Prostate gland (tissue), 2 donors: Measurements from ENCODE around the gene SPPL3. TPM values are rescaled to one million over a fixed set of nuclear protein-coding genes. Genes with fewer than 3 reads are reported as not detected.

Source experiments
- DNase-seq: peaks from one replicate; pipeline ENCODE4 v3.0.0-alpha.2; 2019; ENCODE audit warnings: low spot score
- H3K27ac ChIP-seq, 2 donors: fragments of 200-600 bp; sonication (generic); 2 replicates each; pipeline ENCODE4 v1.5.1; 2017 to 2019
- H3K27me3 ChIP-seq: fragments of 200-600 bp; sonication (generic); replicated peaks from 2 replicates; pipeline ENCODE4 v1.5.1; 2019; ENCODE audit not compliant: insufficient read depth
- H3K36me3 ChIP-seq, 2 donors: fragments of 200-600 bp; sonication (generic); 1 replicate in 1 of 2; 2 replicates in 1 of 2; pipeline versions ENCODE4 v1.5.1 to v1.8.1; 2017 to 2019
- H3K4me1 ChIP-seq: fragments of 200-600 bp; sonication (generic); replicated peaks from 2 replicates; pipeline ENCODE4 v1.5.1; 2019
- H3K4me3 ChIP-seq, 2 donors: fragments of 200-600 bp; sonication (generic); 2 replicates each; pipeline ENCODE4 v1.5.1; 2017 to 2019
- H3K9me3 ChIP-seq: fragments of 200-600 bp; sonication (generic); 2 replicates; pipeline ENCODE4 v1.5.1; 2017
- POLR2A ChIP-seq: fragments of 450-650 bp; IDR thresholded peaks from one replicate; pipeline ENCODE4 v1.6.1; 2016; ENCODE audit warnings: antibody characterized with exemption, mild to moderate bottlenecking
- POLR2AphosphoS5 ChIP-seq: sonication (generic); formaldehyde crosslinking; IDR thresholded peaks from one replicate; pipeline ENCODE4 v1.6.1; 2017; ENCODE audit warnings: antibody characterized with exemption
- WGBS: methylation state at CpG from one replicate; pipeline ENCODE4 v1.1.5; 2018; 5-methylcytosine and 5-hydroxymethylcytosine counted together
- intact Hi-C: fragments of 100-400 bp; cut with DNase I; formaldehyde crosslinking; loops from one replicate; pipeline ENCODE4 v1.14.2; 2022
- total RNA-seq, 2 donors: library from RNA; depleted of rRNA; stranded (reverse); fragments of >200 nt; gene quantifications; one replicate each; pipeline ENCODE4 v1.1.0, GENCODE V29; 2016
- TF ChIP-seq, protein P1 (sequence below), 4 experiments: fragments of 200-600 bp in 2 of 4; fragments of 450-650 bp in 2 of 4; sonication (generic) in 2 of 4; IDR thresholded peaks; 1 replicate in 3 of 4; 2 replicates in 1 of 4; pipeline ENCODE4 v1.5.1; 2016 to 2019; ENCODE audit warnings: antibody characterized with exemption in 4 of 4, mild to moderate bottlenecking in 2 of 4, moderate library complexity in 2 of 4

SPPL3 gene
- total RNA-seq, 2 donors from 2014 or later: 36.0 to 37.1 TPM

- 78% methylated on average over 3 of the region's 3 CpGs for WGBS
- intact Hi-C loops: no loop called here
- Histone ChIP-seq H3K36me3 (no peaks in the 10 kb centered on the region), H3K27me3 (no peaks in the 10 kb centered on the region), H3K4me1 (no peaks in the 10 kb centered on the region), H3K27ac (no peak overlapping the region), H3K4me3 (no peak overlapping the region), H3K9me3 (no peaks in the 10 kb centered on the region)
- TF ChIP-seq, protein P1, sequence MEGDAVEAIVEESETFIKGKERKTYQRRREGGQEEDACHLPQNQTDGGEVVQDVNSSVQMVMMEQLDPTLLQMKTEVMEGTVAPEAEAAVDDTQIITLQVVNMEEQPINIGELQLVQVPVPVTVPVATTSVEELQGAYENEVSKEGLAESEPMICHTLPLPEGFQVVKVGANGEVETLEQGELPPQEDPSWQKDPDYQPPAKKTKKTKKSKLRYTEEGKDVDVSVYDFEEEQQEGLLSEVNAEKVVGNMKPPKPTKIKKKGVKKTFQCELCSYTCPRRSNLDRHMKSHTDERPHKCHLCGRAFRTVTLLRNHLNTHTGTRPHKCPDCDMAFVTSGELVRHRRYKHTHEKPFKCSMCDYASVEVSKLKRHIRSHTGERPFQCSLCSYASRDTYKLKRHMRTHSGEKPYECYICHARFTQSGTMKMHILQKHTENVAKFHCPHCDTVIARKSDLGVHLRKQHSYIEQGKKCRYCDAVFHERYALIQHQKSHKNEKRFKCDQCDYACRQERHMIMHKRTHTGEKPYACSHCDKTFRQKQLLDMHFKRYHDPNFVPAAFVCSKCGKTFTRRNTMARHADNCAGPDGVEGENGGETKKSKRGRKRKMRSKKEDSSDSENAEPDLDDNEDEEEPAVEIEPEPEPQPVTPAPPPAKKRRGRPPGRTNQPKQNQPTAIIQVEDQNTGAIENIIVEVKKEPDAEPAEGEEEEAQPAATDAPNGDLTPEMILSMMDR (IDR thresholded peaks at IDR 0.05): no peak
- no peak for TF ChIP-seq POLR2AphosphoS5
- no peak for TF ChIP-seq POLR2A
- DNase-seq: no peak
These were observed 104.7 kb downstream of the SPPL3 start for GRCh38 chr12:120799243-120800045.

DNA sequence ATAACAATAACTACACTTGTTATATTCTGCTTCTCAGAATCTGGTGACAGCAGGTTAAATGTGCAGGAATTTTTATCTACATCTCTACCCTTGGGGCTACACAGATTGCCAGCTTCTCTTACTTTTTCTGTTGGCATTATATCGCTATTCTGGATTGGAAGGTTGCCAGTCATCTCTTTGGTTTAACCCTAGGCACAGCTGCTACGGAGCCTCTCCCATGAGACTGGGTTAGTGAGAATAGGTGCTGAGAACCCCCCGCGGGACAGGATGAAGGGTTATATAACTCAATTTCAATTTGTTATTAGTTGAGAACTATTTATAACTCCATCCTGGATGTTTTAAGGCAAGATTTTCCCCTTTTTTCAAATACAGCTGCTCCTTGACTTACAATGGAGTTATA is 105.5 kb downstream of the SPPL3 start:
- Histone ChIP-seq H3K4me3 (no peak overlapping the region), H3K36me3 (no peaks in the 10 kb centered on the region), H3K4me1 (no peaks in the 10 kb centered on the region), H3K27ac (no peak overlapping the region), H3K9me3 (no peaks in the 10 kb centered on the region), H3K27me3 (no peaks in the 10 kb centered on the region)
- intact Hi-C loops: no loop called here
- 73% methylated on average over 4 of the region's 4 CpGs for whole genome bisulfite sequencing
- TF ChIP-seq POLR2AphosphoS5: no peak
- TF ChIP-seq, protein P1 (IDR thresholded peaks at IDR 0.05): no peak
- no peak for TF ChIP-seq POLR2A
- no peak for DNase-seq

DNA sequence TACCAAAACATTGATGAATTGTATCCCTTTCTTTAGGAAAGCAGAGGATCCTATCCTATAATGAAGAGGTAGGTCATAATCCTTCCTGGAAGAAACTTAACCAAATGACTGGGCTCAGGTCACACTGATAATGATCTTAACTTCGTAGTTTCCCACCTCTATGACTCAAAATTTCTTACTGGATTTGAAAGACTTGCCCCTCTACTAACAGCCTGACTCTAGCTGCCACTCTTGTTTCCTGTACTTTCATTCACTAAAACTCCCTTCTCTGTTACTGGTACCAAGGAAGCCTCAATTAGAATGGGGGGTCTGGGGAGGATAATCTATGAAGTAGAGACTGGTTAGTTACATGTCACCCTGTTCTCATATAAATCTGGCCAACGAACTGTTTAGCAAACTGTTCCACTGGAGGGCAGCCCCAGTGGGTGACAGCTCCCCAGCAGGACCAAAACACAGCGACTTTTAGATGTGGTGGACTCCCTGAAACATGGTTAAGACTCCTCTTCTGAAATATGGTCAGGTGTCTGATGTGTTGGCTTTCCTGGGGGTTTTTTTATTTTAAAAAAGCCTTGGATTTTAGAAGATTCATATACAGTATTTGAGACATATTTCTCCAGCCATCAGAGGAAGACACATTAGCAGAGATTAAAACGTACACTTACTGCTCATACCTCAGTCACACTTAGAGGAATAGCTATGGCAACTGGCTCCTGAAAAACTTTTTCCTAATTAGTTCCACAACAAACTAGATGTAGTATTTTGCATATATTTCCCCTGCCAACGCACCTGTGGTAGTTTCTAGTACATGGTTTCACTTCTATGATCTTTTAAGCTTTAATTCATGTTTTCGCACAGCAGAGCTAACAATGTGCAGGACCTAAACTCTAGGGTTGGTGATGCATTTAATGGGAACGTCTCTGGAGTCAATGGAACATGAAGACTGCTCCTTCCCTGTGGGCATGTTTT is 106.2 kb downstream of the SPPL3 start:
- 81% methylated on average over 7 of the region's 7 CpGs for WGBS
- Histone ChIP-seq H3K27ac (no peak overlapping the region), H3K9me3 (no peaks in the 10 kb centered on the region), H3K27me3 (no peaks in the 10 kb centered on the region), H3K4me1 (no peaks in the 10 kb centered on the region), H3K4me3 (no peak overlapping the region), H3K36me3 (no peaks in the 10 kb centered on the region)
- no peak for TF ChIP-seq POLR2A
- TF ChIP-seq POLR2AphosphoS5: no peak
- TF ChIP-seq, protein P1 (IDR thresholded peaks at IDR 0.05): no peak
- intact Hi-C loops: no loop called here
- no peak for DNase-seq

- no peak overlapping the region for H3K27ac ChIP-seq
- no peaks in the 10 kb centered on the region for H3K4me1 ChIP-seq
- no peaks in the 10 kb centered on the region for H3K27me3 ChIP-seq
- TF ChIP-seq POLR2A: no peak
- no peak for TF ChIP-seq POLR2AphosphoS5
- TF ChIP-seq, protein P1 (IDR thresholded peaks at IDR 0.05): no peak
- intact Hi-C loops: no loop called here
- WGBS: 99% methylated on average over 4 of the region's 4 CpGs
- H3K36me3 ChIP-seq: no peaks in the 10 kb centered on the region
- no peaks in the 10 kb centered on the region for H3K9me3 ChIP-seq
- H3K4me3 ChIP-seq: no peak overlapping the region
- no peak for DNase-seq
These were observed 108.5 kb downstream of the SPPL3 start for GRCh38 chr12:120795441-120796178.
